ENCODE results near the gene PTPRN2. TPM values are rescaled to one million over a fixed set of nuclear protein-coding genes. Genes with fewer than 3 reads are reported as not detected.

PTPRN2 gene
- total RNA-seq, 1 experiment from 2014 or later: 2.1 TPM

GRCh38 chr7:158395349-158395748 lies 192.3 kb downstream of the PTPRN2 start:
- ChIA-PET CTCF (no interaction called here), POLR2A (no interaction called here), RAD21 (ENCODE audit: low non-redundant PET in 1 of 2, low total read pairs in 2 of 2, uncharacterized antibody in 2 of 2, unreplicated experiment in 2 of 2) (interaction anchor here in 1 of 2 experiments (0.8 kb wide), 1 partner anchor 582 kb away, joined by 3 read pairs; no protein-coding TSS in a partner anchor)
- Histone ChIP-seq H3K4me2 (ENCODE audit: low read length) (no peak overlapping the region), H2AFZ (ENCODE audit: low read depth, low read length, poor library complexity, severe bottlenecking) (no peak overlapping the region), H4K20me1 (ENCODE audit: insufficient read depth) (no peaks in the 10 kb centered on the region), H3K27me3 (ENCODE audit: insufficient read depth, low read length) (no peaks in the 10 kb centered on the region), H3K4me1 (ENCODE audit: control insufficient read depth in 1 of 2, insufficient read depth in 2 of 2, low read length in 2 of 2) (no peaks in the 10 kb centered on the region), H3K27ac (ENCODE audit: low read depth, low read length) (no peak overlapping the region), H3K9ac (ENCODE audit: low read length) (no peak overlapping the region), H3K9me2 (ENCODE audit: insufficient read depth) (no peaks in the 10 kb centered on the region), H3K79me2 (ENCODE audit: insufficient read depth, low read length) (no peaks in the 10 kb centered on the region), H3K36me3 (ENCODE audit: control insufficient read depth in 1 of 2, insufficient read depth in 2 of 2, low read length in 2 of 2) (no peaks in the 10 kb centered on the region), H3K4me3 (replicated peaks in 1 of 2; ENCODE audit: low read depth in 1 of 2, low read length in 2 of 2) (no peak overlapping the region), H3K9me3 (ENCODE audit: control insufficient read depth in 1 of 2, insufficient read depth in 1 of 2, low read depth in 1 of 2, low read length in 2 of 2) (peaks cover 0 to 3% of the 10 kb centered on the region in 2 experiments; a peak in 1 of 4 replicates)
- TF ChIP-seq POLR2AphosphoS5 (IDR thresholded peaks at IDR 0.05; ENCODE audit: low read depth, low read length): no peak
- no TSS peak for BruUV-seq (replicated peaks)
- intact Hi-C loops (cut with micrococcal nuclease): no loop called here
- DNase-seq (ENCODE audit: low read depth, low spot score) (no peak), ATAC-seq (no peak)

GRCh38 chr7:158394936-158395335 lies 192.7 kb downstream of the PTPRN2 start:
- ATAC-seq (peak; percentile 86), DNase-seq (ENCODE audit: low read depth, low spot score) (no peak)
- no peak overlapping the region for H3K27ac ChIP-seq (ENCODE audit: low read depth, low read length)
- no peak overlapping the region for H3K4me2 ChIP-seq (ENCODE audit: low read length)
- CTCF ChIA-PET: no interaction called here
- no peaks in the 10 kb centered on the region for H3K36me3 ChIP-seq (ENCODE audit: control insufficient read depth in 1 of 2, insufficient read depth in 2 of 2, low read length in 2 of 2)
- no peak overlapping the region for H3K4me3 ChIP-seq (replicated peaks in 1 of 2; ENCODE audit: low read depth in 1 of 2, low read length in 2 of 2)
- H3K4me1 ChIP-seq (ENCODE audit: control insufficient read depth in 1 of 2, insufficient read depth in 2 of 2, low read length in 2 of 2): no peaks in the 10 kb centered on the region
- H3K9ac ChIP-seq (ENCODE audit: low read length): no peak overlapping the region
- RAD21 ChIA-PET (ENCODE audit: low non-redundant PET in 1 of 2, low total read pairs in 2 of 2, uncharacterized antibody in 2 of 2, unreplicated experiment in 2 of 2): no interaction called here
- peaks cover 0 to 3% of the 10 kb centered on the region in 2 experiments; a peak in 1 of 4 replicates for H3K9me3 ChIP-seq (ENCODE audit: control insufficient read depth in 1 of 2, insufficient read depth in 1 of 2, low read depth in 1 of 2, low read length in 2 of 2)
- peak; percentile 50 for TF ChIP-seq RAD21 (IDR thresholded peaks at IDR 0.05; ENCODE audit: low read depth)
- TF ChIP-seq EZH2 (IDR thresholded peaks at IDR 0.05): no peak
- no peak for TF ChIP-seq FOSL1 (IDR thresholded peaks at IDR 0.05; ENCODE audit: low read depth)
- TF ChIP-seq, protein P1, sequence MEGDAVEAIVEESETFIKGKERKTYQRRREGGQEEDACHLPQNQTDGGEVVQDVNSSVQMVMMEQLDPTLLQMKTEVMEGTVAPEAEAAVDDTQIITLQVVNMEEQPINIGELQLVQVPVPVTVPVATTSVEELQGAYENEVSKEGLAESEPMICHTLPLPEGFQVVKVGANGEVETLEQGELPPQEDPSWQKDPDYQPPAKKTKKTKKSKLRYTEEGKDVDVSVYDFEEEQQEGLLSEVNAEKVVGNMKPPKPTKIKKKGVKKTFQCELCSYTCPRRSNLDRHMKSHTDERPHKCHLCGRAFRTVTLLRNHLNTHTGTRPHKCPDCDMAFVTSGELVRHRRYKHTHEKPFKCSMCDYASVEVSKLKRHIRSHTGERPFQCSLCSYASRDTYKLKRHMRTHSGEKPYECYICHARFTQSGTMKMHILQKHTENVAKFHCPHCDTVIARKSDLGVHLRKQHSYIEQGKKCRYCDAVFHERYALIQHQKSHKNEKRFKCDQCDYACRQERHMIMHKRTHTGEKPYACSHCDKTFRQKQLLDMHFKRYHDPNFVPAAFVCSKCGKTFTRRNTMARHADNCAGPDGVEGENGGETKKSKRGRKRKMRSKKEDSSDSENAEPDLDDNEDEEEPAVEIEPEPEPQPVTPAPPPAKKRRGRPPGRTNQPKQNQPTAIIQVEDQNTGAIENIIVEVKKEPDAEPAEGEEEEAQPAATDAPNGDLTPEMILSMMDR (IDR thresholded peaks at IDR 0.05 in 2 of 3, conservative IDR thresholded peaks at IDR 0.05 in 1 of 3; ENCODE audit: borderline replicate concordance in 1 of 3, insufficient read depth in 1 of 3, low read depth in 2 of 3, low read length in 2 of 3): peak; percentile 31 to 90 (median 75); a peak in 5 of 6 replicates
- TF ChIP-seq REST (IDR thresholded peaks at IDR 0.05; ENCODE audit: low read depth): no peak
- TF ChIP-seq CBX3 (IDR thresholded peaks at IDR 0.05; ENCODE audit: low read depth): no peak
- TF ChIP-seq SP1 (IDR thresholded peaks at IDR 0.05; ENCODE audit: low read depth): no peak
- no peaks in the 10 kb centered on the region for H3K79me2 ChIP-seq (ENCODE audit: insufficient read depth, low read length)
- H2AFZ ChIP-seq (ENCODE audit: low read depth, low read length, poor library complexity, severe bottlenecking): no peak overlapping the region
- no peaks in the 10 kb centered on the region for H4K20me1 ChIP-seq (ENCODE audit: insufficient read depth)
- no peaks in the 10 kb centered on the region for H3K27me3 ChIP-seq (ENCODE audit: insufficient read depth, low read length)
- intact Hi-C loops (cut with micrococcal nuclease): no loop called here
- H3K9me2 ChIP-seq (ENCODE audit: insufficient read depth): no peaks in the 10 kb centered on the region
- BruUV-seq (replicated peaks): no TSS peak
- POLR2A ChIA-PET: no interaction called here
